ENCODE data around the gene MERTK. TPM values are rescaled to one million over a fixed set of nuclear protein-coding genes. Genes with fewer than 3 reads are reported as not detected.

MERTK gene
- total and polyA plus RNA-seq, 7 donors, result 0.73 to 4.2 (median 1.6) TPM

GRCh38 chr2:111917106-111917505, 18.7 kb downstream of the MERTK start:
- intact Hi-C loops (cut with DNase I), result no loop called here

GRCh38 chr2:111918383-111918806, 20.0 kb downstream of the MERTK start:
- H3K9me3 ChIP-seq, result no peaks in the 10 kb centered on the region
- H3K4me3 ChIP-seq, result no peak overlapping the region
- H3K27me3 ChIP-seq (ENCODE audit: insufficient read depth in 3 of 3, low read length in 2 of 3), result no peaks in the 10 kb centered on the region
- no peaks in the 10 kb centered on the region for H3K36me3 ChIP-seq (ENCODE audit: insufficient read depth in 1 of 2, low read depth in 1 of 2)
- no peak overlapping the region for H3K27ac ChIP-seq
- DNase-seq (no peak), ATAC-seq (no peak)
- TF ChIP-seq, protein P1, sequence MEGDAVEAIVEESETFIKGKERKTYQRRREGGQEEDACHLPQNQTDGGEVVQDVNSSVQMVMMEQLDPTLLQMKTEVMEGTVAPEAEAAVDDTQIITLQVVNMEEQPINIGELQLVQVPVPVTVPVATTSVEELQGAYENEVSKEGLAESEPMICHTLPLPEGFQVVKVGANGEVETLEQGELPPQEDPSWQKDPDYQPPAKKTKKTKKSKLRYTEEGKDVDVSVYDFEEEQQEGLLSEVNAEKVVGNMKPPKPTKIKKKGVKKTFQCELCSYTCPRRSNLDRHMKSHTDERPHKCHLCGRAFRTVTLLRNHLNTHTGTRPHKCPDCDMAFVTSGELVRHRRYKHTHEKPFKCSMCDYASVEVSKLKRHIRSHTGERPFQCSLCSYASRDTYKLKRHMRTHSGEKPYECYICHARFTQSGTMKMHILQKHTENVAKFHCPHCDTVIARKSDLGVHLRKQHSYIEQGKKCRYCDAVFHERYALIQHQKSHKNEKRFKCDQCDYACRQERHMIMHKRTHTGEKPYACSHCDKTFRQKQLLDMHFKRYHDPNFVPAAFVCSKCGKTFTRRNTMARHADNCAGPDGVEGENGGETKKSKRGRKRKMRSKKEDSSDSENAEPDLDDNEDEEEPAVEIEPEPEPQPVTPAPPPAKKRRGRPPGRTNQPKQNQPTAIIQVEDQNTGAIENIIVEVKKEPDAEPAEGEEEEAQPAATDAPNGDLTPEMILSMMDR (IDR thresholded peaks at IDR 0.05), result no peak
- H3K4me1 ChIP-seq, result no peaks in the 10 kb centered on the region
- WGBS, 3 donors, result 61 to 73% (median 63%) methylated on average over 1 of the region's 1 CpG
- intact Hi-C loops (cut with DNase I), result no loop called here

More at GRCh38 chr2:111917106-111917505, 18.7 kb downstream of the MERTK start:
- H3K36me3 ChIP-seq (ENCODE audit: insufficient read depth in 1 of 2, low read depth in 1 of 2), result no peaks in the 10 kb centered on the region
- H3K4me3 ChIP-seq, result no peak overlapping the region
- TF ChIP-seq, protein P1 (IDR thresholded peaks at IDR 0.05), result no peak
- DNase-seq (no peak), ATAC-seq (no peak)
- WGBS, 3 donors, result 75 to 83% (median 82%) methylated on average over 3 of the region's 3 CpGs
- H3K27me3 ChIP-seq (ENCODE audit: insufficient read depth in 3 of 3, low read length in 2 of 3), result no peaks in the 10 kb centered on the region
- H3K4me1 ChIP-seq, result no peaks in the 10 kb centered on the region
- no peaks in the 10 kb centered on the region for H3K9me3 ChIP-seq
- H3K27ac ChIP-seq, result no peak overlapping the region

DNA sequence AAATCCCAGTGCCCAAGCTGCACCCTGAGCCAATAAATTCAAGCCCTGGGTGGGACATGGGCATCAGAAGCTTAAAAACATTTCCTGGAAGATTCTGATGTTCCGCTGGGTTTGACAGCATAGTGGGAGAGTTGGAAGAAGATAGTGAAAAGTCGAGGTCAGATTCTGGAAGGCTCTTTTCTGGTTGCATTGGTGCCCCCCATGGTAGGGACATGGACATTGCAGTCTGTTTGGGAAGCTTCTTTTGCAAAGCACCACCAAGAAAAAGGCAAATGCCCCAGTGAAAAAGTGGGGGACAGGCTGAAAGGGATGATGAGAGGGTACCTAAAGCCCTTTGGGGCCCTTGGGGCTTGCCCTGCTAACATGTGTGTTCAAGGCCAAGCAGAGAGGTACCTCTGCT, 21.0 kb downstream of the MERTK start:
- no peaks in the 10 kb centered on the region for H3K9me3 ChIP-seq
- no peaks in the 10 kb centered on the region for H3K36me3 ChIP-seq (ENCODE audit: insufficient read depth in 1 of 2, low read depth in 1 of 2)
- 47 to 52% (median 49%) methylated on average over 2 of the region's 2 CpGs for WGBS, 3 donors
- intact Hi-C loops (cut with DNase I), result no loop called here
- no peaks in the 10 kb centered on the region for H3K27me3 ChIP-seq (ENCODE audit: insufficient read depth in 3 of 3, low read length in 2 of 3)
- no peaks in the 10 kb centered on the region for H3K4me1 ChIP-seq
- no peak overlapping the region for H3K27ac ChIP-seq
- TF ChIP-seq, protein P1 (IDR thresholded peaks at IDR 0.05), result no peak
- ATAC-seq (no peak), DNase-seq (no peak)
- no peak overlapping the region for H3K4me3 ChIP-seq

- Histone ChIP-seq H3K27ac (no peak overlapping the region), H3K4me3 (no peak overlapping the region), H3K9me3 (no peaks in the 10 kb centered on the region), H3K36me3 (ENCODE audit: insufficient read depth in 1 of 2, low read depth in 1 of 2) (no peaks in the 10 kb centered on the region), H3K4me1 (no peaks in the 10 kb centered on the region), H3K27me3 (ENCODE audit: insufficient read depth in 3 of 3, low read length in 2 of 3) (no peaks in the 10 kb centered on the region)
- TF ChIP-seq, protein P1 (IDR thresholded peaks at IDR 0.05), result no peak
- DNase-seq (peak in 1 of 2 donors; percentile 40), ATAC-seq (peak in 2 of 4 donors; percentile 19 to 32)
- 73 to 80% (median 74%) methylated on average over 8 of the region's 8 CpGs for WGBS, 3 donors
- intact Hi-C loops (cut with DNase I), result no loop called here
These were observed 21.6 kb downstream of the MERTK start for GRCh38 chr2:111919794-111920608.

All from psoas muscle (tissue), 8 donors.